Caki2 (cell line): Measurements from ENCODE around the gene TTYH2. TPM values are rescaled to one million over a fixed set of nuclear protein-coding genes. Genes with fewer than 3 reads are reported as not detected.
"Not testable (repeated sequence)": the region's sequence is repeated elsewhere in the genome, so short reads cannot be mapped to it uniquely, and the experiment has no call there.

Experiments used
- DNase-seq: peaks from one replicate; pipeline ENCODE4 v3.0.0-alpha.2; 2015; ENCODE audit warnings: low read depth
- in situ Hi-C: cut with HindIII; loops from 2 replicates; pipeline ENCODE4 v1.10.0; 2016; ENCODE audit warnings: low sequenced_read_pairs, low pct_unique_long_range_greater_than_20kb, mixed read lengths
- total RNA-seq: library from RNA; depleted of rRNA; stranded (reverse); fragments of >200 nt; shearing (Covaris generic); gene quantifications from 2 replicates; pipeline ENCODE4 v1.2.3, GENCODE V29; 2014; ENCODE audit warnings: low replicate concordance; rRNA removed

Gene TTYH2, protein sequence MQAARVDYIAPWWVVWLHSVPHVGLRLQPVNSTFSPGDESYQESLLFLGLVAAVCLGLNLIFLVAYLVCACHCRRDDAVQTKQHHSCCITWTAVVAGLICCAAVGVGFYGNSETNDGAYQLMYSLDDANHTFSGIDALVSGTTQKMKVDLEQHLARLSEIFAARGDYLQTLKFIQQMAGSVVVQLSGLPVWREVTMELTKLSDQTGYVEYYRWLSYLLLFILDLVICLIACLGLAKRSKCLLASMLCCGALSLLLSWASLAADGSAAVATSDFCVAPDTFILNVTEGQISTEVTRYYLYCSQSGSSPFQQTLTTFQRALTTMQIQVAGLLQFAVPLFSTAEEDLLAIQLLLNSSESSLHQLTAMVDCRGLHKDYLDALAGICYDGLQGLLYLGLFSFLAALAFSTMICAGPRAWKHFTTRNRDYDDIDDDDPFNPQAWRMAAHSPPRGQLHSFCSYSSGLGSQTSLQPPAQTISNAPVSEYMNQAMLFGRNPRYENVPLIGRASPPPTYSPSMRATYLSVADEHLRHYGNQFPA
- 1.2 and 13.3 TPM in 2 replicates for total RNA-seq

DNA sequence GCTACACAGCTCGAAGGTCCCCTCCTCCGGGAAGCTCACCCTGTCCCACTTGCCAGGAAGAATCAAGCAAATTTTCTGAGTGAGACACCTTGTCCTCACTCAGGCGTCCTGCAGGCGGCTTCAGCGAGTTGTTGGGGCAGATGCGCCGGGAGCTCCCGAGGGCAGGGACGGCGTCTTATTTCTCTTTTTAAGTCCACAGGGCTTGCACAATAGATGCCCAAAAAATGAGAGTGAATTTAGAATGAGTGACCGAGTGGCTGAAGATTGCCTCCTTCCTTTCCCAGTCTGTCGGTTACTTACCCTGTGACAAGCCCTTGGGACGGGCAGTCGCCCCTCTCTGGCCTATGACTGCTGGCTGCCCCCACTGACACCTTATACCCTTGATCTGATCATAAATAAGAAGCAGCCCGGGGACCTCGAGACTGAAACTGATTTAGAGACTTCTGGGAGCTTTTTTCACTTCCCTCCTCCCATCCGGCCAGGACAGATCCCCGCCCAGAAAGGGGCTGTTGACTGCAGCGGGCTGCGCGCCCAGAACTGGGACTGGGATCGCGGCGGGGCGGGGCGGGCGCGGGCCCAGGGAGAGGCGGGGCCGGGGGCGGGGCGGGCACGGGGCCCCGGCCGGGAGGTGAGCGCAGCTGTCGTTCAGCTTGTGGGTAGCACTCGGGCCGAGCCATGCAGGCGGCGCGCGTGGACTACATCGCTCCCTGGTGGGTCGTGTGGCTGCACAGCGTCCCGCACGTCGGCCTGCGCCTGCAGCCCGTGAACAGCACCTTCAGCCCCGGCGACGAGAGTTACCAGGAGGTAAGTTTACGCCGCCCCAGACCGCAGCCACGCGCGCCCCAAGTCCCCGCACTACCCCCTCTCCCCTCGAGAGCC lies at the start of gene TTYH2:
Gene TTYH2 (plus strand): TSS at position 659 of the 879 bp plus-strand sequence. CDS start 17 bp downstream, at position 676.
- peak; percentile 73 for DNase-seq
- in situ Hi-C loops = no loop called here

DNA sequence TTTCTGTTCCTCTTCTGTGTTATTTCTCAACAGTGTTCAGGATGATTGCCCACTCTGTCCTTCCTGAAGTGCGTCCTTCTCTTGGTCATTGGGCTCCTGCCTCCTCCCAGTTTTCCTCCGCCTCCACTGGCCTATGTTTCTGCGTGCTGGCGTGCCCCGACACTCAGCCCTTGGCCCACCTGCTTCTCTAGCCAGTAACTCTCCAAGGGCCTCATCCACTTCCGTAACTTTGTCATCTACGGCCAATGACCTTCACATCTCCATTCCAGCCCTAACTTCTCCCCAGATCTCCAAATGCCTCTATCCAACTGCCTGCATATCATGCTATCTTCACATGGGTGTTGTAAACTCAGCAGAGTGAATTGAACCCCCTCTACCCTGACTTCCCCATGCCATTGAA lies 49.5 kb upstream of the TTYH2 start:
- in situ Hi-C loops = no loop called here
- DNase-seq = no peak

DNA sequence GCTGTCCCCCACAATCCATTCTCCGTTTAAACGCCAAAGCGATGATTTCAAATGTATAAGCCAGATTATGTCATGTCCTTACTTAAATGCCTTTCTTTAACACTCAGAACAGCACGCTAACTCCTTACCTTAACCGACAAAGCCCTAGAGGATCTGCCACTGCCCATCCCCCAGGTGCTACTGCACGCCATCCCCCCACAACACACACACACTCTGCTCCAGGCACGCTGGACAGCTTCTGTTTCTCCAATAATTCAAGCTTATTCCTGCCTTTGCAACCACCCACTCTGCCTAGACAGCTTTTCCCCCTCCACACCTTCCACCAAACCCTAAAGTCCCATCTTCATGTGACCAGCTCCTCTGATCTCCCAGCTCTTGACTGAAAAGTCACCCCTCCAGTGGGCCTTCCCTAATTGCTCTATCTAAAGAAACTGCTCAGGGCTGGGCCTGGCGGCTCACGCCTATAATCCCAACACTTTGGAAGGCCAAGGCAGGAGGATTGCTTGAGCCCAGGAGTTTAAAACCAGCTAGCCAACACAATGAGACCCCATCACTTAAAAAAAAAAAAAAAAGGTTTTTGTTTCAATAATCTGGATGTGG lies 48.8 kb upstream of the TTYH2 start:
- DNase-seq = no peak
- in situ Hi-C loops = no loop called here

DNA sequence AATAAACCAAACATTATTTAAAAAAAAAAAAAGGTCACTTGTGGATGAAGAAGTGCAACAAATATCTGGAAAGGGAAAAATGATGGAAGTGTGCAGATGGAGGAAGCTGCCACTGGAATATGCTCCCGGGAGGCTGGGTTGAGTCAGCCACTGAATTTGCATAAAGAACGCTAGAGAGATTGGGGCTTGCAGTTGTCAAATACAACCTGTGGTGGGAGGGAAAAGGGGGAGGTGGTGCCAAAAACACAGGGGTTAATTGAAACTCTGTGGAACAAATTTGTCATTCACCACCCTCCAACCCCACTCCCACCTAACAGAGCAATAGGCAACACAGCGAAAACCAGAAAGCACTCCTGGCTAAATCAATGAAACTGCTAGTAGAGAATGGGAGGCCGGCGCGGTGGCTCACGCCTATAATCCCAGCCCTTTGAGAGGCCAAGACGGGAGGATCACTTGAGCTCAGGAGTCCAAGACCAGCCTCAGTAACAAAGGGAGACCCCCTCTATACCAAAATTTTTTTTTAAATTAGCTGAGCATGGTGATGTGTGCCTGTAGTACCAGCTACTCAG lies 47.5 kb upstream of the TTYH2 start:
- DNase-seq = no peak
- in situ Hi-C loops = no loop called here

DNA sequence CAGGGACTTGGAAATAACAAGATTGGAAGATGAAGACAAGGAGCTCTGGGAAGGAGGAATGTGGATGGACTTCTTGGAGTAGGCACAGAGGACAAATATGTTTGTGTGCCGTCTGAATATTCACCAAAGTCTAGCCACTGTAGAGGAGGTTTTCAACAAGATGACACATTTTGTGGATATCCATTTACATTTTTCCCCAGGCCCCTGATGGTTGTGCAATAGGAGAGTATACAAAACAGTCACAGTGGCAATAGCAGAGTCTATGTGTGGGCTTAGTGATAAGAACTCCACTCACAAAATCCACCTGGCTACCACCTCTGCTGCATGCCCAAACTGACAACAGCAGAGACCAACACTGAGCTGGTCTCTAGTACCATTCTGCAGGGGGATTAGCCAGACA lies 42.4 kb upstream of the TTYH2 start:
- in situ Hi-C loops = no loop called here
- DNase-seq = no peak

DNA sequence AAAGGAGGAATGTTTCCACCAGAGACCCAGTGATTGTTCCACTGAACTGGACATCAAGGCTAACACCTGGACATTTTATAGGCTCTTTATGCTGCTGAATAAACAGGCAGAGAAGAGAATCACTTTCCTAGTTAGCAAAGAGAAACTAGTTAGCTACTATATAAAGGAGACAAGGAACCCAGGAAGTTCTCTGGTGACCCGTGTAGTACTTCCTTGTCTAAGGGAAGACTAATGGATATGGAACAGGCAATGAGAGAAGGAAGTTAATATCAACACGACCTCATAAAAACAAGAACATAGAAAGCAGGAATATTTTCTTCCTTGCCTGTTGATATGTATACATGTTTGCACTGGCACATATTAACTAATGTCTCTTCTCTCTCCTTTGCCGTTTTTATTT lies 40.7 kb upstream of the TTYH2 start:
- no peak for DNase-seq
- in situ Hi-C loops = no loop called here

DNA sequence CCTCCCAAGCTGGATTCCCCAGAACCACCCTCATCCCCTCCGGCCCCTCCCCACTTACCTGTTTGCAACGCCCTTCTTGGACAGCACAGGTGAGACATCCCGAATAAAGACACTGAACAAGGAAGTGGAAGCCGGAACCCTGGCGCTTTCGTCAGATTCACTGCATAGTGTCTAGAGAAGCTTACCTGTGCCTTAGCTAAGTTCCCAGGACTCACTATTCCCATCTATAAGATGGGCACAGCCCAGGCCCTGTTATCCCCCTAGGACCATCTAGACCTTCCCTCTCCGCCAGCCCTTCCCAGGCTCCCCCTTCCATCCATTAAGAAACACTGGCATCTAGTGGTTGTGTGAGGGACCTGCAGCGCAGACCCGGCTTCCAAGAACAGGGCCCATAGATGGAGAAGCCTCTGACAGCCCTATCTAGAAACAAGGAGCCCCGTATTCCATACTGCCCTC lies 36.8 kb upstream of the TTYH2 start:
- peak; percentile 70 for DNase-seq
- in situ Hi-C loops = no loop called here

DNA sequence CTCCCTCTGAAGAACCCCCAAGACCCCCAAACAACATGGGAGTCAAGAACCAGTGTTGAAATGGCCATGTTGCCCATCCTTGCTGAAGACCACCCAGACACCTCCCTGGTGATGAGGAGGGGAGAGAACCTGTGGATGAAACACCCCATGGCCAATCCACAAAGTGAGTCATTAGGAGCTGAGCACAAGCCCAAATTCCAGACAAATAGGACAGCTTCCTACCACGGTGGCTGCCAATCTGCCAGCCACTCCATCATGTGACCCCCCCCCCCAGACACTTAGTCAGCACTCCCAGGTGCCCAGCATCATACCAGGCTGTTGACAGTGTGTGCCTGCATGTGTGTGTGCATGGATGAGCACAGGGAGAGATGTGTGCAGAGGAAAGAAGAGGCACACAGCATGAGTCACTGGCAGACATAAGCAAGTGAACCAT lies 36.3 kb upstream of the TTYH2 start:
- DNase-seq = peak; percentile 76
- in situ Hi-C loops = no loop called here

DNA sequence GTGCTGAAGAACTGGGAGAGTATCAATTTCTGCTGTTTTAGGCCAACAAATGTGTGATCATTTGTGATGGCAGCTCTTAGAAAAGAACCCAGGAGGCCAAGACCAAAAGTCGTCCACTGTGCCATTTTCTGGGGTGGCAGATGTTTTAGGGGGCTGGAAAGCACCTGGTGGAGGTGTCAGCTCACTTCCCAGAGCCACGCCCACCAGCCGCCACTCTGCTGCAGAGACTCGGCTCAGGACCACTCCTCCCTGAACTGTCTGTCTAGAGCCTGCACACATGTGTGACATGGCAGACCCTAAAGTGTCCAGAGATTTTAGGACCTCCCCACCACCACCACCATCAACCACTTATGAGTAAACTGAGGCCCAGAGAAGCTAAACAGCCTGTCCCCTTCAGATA lies 33.8 kb upstream of the TTYH2 start:
- no peak for DNase-seq
- in situ Hi-C loops = no loop called here

DNA sequence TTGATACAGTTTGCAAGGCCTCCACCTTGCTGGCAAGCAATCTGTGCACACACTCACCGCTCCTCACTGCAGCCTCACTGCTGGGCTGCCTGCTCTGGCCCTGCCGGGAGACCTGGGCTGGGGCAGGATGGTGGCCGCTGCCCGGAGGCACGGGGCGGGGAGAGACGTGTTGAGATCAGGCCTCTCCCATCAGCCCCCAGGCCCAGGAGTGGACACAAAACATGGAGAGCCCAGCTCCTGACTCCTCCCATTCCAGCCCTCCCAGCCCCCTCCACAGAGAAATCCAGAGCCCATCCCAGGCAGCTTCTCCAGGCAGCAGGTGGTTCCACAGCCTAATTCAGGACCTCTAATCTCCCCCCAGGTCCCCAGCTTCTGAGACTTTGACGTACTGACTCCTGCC lies 33.0 kb upstream of the TTYH2 start:
- no peak for DNase-seq
- in situ Hi-C loops = no loop called here

DNA sequence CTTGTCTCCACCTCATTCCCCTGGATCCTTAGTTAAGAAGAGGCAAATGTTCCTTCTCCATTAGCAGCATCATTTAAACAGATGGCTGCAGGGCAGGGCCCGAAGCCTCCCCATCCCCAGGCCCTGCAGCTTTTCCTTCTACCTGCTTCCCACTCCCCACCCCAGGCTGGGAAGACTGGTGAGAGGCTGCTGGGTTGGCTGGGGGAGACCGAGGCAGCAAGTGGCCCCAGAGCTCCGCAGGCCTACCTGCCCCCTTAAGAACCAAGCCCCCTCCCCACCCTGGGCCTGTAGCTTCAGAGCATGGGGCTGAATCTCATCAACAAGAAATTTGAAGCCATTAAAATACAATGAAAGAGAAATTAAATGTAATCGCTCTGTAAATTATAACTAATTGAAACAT lies 32.0 kb upstream of the TTYH2 start:
- in situ Hi-C loops = no loop called here
- no peak for DNase-seq

DNA sequence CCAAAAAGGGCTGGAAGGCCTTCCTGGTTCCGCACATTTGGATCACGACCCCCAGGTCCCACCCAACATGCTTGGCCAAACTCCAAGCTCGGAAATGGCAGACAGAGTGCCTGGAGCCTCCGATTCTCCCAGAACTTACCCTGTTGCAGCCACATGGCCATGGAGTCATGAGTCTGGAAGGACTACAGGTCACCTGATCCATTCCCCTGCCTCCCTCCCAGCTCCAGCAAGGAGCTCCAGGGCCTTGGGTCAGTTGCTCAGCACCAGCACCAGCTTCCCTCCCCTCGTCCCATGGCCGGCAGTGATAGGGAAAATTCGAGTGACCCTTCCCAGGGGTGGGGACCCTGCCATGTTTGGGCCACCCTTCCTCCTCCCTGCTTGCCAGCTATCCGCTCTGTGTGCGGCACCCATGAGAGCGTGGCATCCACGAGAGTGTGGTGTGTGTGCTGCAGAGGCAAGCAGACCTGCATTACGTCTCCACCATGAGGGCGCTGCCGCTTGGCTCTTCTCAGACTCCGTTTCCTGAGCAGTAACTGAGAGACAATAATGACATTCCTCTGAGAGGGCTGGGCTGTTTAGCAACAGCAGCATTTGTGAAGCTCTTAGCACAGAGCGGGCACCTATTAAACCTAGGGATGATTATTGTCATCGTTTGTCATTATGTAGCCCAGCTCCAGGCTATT lies 31.2 kb upstream of the TTYH2 start:
- in situ Hi-C loops = no loop called here
- DNase-seq = no peak

DNA sequence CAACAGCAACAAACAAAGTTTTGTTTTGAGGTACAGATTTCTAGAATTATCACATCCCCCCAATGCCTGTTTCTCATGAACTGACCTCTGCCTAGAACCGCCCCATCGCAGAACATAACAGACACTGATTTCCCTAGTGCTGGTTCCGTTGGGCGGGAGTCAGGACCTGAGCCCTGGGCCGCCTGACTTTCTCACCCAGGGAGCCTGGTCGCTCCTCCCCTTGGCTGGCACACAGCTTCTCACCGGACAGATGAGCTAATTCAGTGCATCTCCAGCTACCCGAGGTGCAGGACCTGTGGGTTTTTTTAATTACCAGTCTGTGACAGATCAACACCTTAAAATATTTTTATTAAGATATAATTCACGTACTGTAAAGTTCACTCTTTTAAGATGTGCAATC lies 30.0 kb upstream of the TTYH2 start:
- no peak for DNase-seq
- in situ Hi-C loops = no loop called here

DNA sequence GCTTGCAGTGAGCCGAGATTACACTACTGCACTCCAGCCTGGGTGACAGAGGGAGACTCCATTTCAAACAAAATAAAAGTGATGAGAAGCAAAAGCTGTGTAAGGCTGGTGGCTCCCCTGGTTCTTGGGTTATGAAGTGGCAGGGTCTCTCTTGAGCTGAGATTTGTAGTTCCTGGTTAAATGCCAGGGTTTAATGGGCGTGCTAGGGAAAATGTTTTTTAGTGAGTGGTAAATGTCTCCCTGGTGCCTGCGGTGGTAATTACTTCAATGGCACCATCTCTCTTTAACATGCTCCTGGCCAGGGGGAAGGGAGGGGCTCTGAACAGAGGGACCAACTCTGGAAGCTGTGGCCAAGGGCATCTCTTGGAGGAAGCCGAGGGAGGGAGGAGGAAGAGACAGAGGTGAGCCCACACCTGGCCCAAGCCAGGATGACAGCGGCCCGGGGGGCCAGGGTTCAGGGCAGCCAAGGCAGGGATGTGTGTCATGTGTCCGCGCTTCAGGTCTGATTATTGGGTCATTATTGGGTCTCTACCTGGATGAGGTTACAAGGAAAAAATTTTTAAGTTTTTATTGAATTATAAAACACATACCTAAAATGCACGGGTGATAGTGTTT lies 27.7 kb upstream of the TTYH2 start:
- no peak for DNase-seq
- in situ Hi-C loops = no loop called here

DNA sequence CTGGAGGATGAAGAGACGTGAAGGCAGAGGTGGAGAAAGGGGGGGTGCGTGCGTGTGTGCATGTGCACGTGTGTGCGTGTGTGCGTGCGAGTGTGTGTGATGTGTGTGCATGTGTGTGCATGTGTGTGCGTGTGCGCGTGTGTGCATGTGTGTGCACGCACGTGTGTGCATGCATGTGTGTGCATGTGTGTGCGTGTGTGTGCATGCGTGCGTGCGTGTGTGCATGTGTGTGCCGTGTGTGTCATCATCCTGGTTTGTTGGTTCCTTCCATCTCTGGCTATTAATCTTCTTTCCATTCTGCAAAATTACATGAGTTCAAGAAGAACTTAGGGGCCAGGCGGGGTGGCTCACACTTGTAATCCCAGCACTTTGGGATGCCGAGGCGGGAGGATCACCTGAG lies 26.9 kb upstream of the TTYH2 start:
- DNase-seq = no peak
- in situ Hi-C loops = no loop called here

DNA sequence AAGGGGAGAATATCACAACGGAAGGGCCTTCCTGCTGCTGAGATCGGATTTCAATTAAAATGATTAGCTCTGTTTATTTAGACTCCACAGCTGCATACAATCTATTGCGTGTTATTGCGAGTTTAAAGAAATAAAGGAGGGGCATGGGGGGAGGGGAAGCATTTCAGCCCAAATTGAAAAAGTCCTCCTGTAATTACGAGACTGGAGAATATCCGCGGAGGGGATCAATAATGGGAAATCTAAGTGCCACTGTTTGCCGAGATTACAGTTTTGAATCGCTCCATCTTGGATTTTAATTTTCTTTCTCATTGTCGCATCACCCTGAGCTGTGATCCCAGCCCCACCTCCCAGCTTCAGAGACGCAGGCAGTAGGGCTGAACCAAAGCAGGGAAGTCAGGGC lies 25.6 kb upstream of the TTYH2 start:
- in situ Hi-C loops = no loop called here
- DNase-seq = no peak

DNA sequence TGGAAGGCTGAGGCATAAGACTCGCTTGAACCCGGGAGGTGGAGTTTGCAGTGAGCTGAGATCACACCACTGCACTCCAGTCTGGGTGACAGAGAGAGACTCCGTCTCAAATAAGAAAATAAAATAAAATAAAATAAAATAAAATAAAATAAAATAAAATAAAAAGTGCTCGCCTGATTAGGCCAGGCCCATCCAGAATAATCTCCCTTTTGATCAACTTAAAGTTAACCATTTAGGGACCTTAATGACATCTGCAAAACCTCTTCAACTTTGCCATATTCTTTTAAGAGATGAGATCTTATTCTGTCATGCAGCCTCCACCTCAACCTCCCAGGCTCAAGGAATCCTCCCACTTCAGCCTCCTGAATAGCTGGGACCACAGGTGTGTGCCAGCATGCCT lies 24.7 kb upstream of the TTYH2 start:
- in situ Hi-C loops, DNase-seq: not testable (repeated sequence)
